ENCODE data around the gene FAM217B. TPM values are rescaled to one million over a fixed set of nuclear protein-coding genes. Genes with fewer than 3 reads are reported as not detected.

FAM217B gene
- total and polyA plus RNA-seq, 2 donors (not counting 1 experiment from before 2014, with no cell fraction given): 3.5 to 6.3 TPM

GRCh38 chr20:59923514-59923913 is 16.7 kb upstream of the FAM217B start:
- TF ChIP-seq EZH2 (IDR thresholded peaks at IDR 0.05; ENCODE audit: low read length, missing control alignments): no peak
- TF ChIP-seq, protein P1, sequence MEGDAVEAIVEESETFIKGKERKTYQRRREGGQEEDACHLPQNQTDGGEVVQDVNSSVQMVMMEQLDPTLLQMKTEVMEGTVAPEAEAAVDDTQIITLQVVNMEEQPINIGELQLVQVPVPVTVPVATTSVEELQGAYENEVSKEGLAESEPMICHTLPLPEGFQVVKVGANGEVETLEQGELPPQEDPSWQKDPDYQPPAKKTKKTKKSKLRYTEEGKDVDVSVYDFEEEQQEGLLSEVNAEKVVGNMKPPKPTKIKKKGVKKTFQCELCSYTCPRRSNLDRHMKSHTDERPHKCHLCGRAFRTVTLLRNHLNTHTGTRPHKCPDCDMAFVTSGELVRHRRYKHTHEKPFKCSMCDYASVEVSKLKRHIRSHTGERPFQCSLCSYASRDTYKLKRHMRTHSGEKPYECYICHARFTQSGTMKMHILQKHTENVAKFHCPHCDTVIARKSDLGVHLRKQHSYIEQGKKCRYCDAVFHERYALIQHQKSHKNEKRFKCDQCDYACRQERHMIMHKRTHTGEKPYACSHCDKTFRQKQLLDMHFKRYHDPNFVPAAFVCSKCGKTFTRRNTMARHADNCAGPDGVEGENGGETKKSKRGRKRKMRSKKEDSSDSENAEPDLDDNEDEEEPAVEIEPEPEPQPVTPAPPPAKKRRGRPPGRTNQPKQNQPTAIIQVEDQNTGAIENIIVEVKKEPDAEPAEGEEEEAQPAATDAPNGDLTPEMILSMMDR (conservative IDR thresholded peaks at IDR 0.05 in 1 of 2, IDR thresholded peaks at IDR 0.05 in 1 of 2; ENCODE audit: low read depth in 1 of 2, low read length in 2 of 2): no peak
- no peaks in the 10 kb centered on the region for H3K9me3 ChIP-seq (ENCODE audit: control insufficient read depth, insufficient read depth, low read depth, low read length)
- no peaks in the 10 kb centered on the region for H3K4me1 ChIP-seq (ENCODE audit: control insufficient read depth, extremely low read depth, insufficient read depth, low read length)
- no peak for DNase-seq (ENCODE audit: low read depth in 2 of 2)
- H3K4me3 ChIP-seq (replicated peaks in 1 of 4; ENCODE audit: control extremely low read depth in 1 of 4, insufficient read depth in 1 of 4, low read depth in 3 of 4, low read length in 4 of 4): no peak overlapping the region
- H3K9ac ChIP-seq (ENCODE audit: insufficient read depth, low read length): no peak overlapping the region
- no peaks in the 10 kb centered on the region for H3K79me2 ChIP-seq (ENCODE audit: control insufficient read depth, insufficient read depth, low read length)
- H3K27me3 ChIP-seq (ENCODE audit: control insufficient read depth, insufficient read depth, low read length): no peaks in the 10 kb centered on the region
- no peaks in the 10 kb centered on the region for H3K36me3 ChIP-seq (ENCODE audit: control insufficient read depth, insufficient read depth, low read length)
- no peaks in the 10 kb centered on the region for H4K20me1 ChIP-seq (ENCODE audit: control insufficient read depth, extremely low read depth, insufficient read depth, low read length)
- no peak overlapping the region for H3K4me2 ChIP-seq (ENCODE audit: extremely low read depth, insufficient read depth, low read length)
- H2AFZ ChIP-seq (ENCODE audit: low read length): no peak overlapping the region
- no peak overlapping the region for H3K27ac ChIP-seq (ENCODE audit: insufficient read depth, low read length)

DNA sequence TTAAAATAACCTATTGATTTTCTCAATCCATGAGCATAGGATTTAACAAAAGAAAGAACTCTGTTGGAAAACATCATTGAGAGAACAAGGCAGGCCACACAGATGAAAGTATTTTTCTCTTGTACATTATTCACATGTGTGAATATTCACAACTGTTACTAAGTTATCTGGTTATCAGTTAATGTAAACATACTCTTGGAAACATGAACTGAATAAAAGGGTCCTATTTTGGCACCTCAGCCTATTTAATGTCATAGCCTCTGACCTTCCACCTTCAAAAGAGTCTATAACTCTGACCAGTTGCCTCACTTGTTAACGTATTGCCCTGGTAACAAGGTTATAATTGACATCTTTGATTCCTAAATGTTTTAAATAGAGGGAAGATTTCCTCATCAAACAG is 14.8 kb upstream of the FAM217B start:
- no peak overlapping the region for H3K4me3 ChIP-seq (replicated peaks in 1 of 4; ENCODE audit: control extremely low read depth in 1 of 4, insufficient read depth in 1 of 4, low read depth in 3 of 4, low read length in 4 of 4)

DNA sequence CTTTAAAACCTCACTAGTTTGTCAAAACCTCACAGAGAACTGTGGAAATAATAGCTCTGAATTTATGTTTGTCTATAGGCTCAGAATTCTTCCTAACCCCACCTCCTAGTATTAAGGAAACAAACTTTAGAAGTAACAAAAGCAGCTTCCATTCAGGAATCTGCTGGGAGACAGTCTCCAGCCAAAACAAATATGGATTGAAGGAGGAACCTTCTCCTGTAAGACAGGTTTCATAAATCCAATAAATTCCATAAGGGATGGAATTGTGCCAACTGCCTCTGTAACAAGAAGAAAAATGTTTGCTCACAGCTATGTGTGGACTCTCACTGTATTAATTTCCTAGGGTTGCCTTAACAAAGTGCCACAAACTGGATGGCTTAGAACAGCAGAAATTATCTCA is 14.3 kb upstream of the FAM217B start:
- Histone ChIP-seq H3K9me3 (ENCODE audit: control insufficient read depth, insufficient read depth, low read depth, low read length) (no peaks in the 10 kb centered on the region), H3K4me3 (replicated peaks in 1 of 4; ENCODE audit: control extremely low read depth in 1 of 4, insufficient read depth in 1 of 4, low read depth in 3 of 4, low read length in 4 of 4) (no peak overlapping the region), H3K27ac (ENCODE audit: insufficient read depth, low read length) (no peak overlapping the region), H3K36me3 (ENCODE audit: control insufficient read depth, insufficient read depth, low read length) (no peaks in the 10 kb centered on the region), H3K9ac (ENCODE audit: insufficient read depth, low read length) (no peak overlapping the region), H4K20me1 (ENCODE audit: control insufficient read depth, extremely low read depth, insufficient read depth, low read length) (no peaks in the 10 kb centered on the region), H3K4me2 (ENCODE audit: extremely low read depth, insufficient read depth, low read length) (no peak overlapping the region), H3K4me1 (ENCODE audit: control insufficient read depth, extremely low read depth, insufficient read depth, low read length) (no peaks in the 10 kb centered on the region), H3K27me3 (ENCODE audit: control insufficient read depth, insufficient read depth, low read length) (no peaks in the 10 kb centered on the region), H3K79me2 (ENCODE audit: control insufficient read depth, insufficient read depth, low read length) (no peaks in the 10 kb centered on the region), H2AFZ (ENCODE audit: low read length) (no peak overlapping the region)
- no peak for DNase-seq (ENCODE audit: low read depth in 2 of 2)
- TF ChIP-seq EZH2 (IDR thresholded peaks at IDR 0.05; ENCODE audit: low read length, missing control alignments): no peak
- TF ChIP-seq, protein P1 (conservative IDR thresholded peaks at IDR 0.05 in 1 of 2, IDR thresholded peaks at IDR 0.05 in 1 of 2; ENCODE audit: low read depth in 1 of 2, low read length in 2 of 2): no peak

More for the DNA sequence above, 14.8 kb upstream of the FAM217B start:
- Histone ChIP-seq H3K36me3 (ENCODE audit: control insufficient read depth, insufficient read depth, low read length) (no peaks in the 10 kb centered on the region), H3K4me1 (ENCODE audit: control insufficient read depth, extremely low read depth, insufficient read depth, low read length) (no peaks in the 10 kb centered on the region), H2AFZ (ENCODE audit: low read length) (no peak overlapping the region), H3K27ac (ENCODE audit: insufficient read depth, low read length) (no peak overlapping the region), H3K79me2 (ENCODE audit: control insufficient read depth, insufficient read depth, low read length) (no peaks in the 10 kb centered on the region), H4K20me1 (ENCODE audit: control insufficient read depth, extremely low read depth, insufficient read depth, low read length) (no peaks in the 10 kb centered on the region), H3K4me2 (ENCODE audit: extremely low read depth, insufficient read depth, low read length) (no peak overlapping the region), H3K27me3 (ENCODE audit: control insufficient read depth, insufficient read depth, low read length) (no peaks in the 10 kb centered on the region), H3K9me3 (ENCODE audit: control insufficient read depth, insufficient read depth, low read depth, low read length) (no peaks in the 10 kb centered on the region), H3K9ac (ENCODE audit: insufficient read depth, low read length) (no peak overlapping the region)
- TF ChIP-seq, protein P1 (conservative IDR thresholded peaks at IDR 0.05 in 1 of 2, IDR thresholded peaks at IDR 0.05 in 1 of 2; ENCODE audit: low read depth in 1 of 2, low read length in 2 of 2): no peak
- TF ChIP-seq EZH2 (IDR thresholded peaks at IDR 0.05; ENCODE audit: low read length, missing control alignments): no peak
- no peak for DNase-seq (ENCODE audit: low read depth in 2 of 2)

All from fibroblast of lung (primary cell).